IPS DF 6.9 (cell line): ENCODE measurements around the gene BCAS4.
"Not testable (repeated sequence)": the region's sequence is repeated elsewhere in the genome, so short reads cannot be mapped to it uniquely, and the experiment has no call there.

Experiments used
- DNase-seq: peaks from one replicate; pipeline ENCODE4 v3.0.0-alpha.2; 2013; ENCODE audit warnings: low read depth, low spot score
- H3K27ac ChIP-seq: one replicate; pipeline ENCODE4 v1.5.1; 2013; ENCODE audit warnings: low read length, control low read depth
- H3K27me3 ChIP-seq: 2 replicates; pipeline ENCODE4 v1.6.1; 2013; ENCODE audit warnings: mild to moderate bottlenecking, low read length; ENCODE audit not compliant: control insufficient read depth, insufficient read depth
- H3K36me3 ChIP-seq: 2 replicates; pipeline ENCODE4 v1.6.1; 2013; ENCODE audit warnings: low read length; ENCODE audit not compliant: control insufficient read depth, insufficient read depth
- H3K4me1 ChIP-seq: 2 replicates; pipeline ENCODE4 v1.6.1; 2013; ENCODE audit warnings: low read length; ENCODE audit not compliant: control insufficient read depth, insufficient read depth
- H3K4me3 ChIP-seq: 2 replicates; pipeline ENCODE4 v1.5.1; 2013; ENCODE audit warnings: mild to moderate bottlenecking, low read length
- H3K9me3 ChIP-seq: 2 replicates; pipeline ENCODE4 v1.6.1; 2013; ENCODE audit warnings: low read length, inconsistent platforms; ENCODE audit not compliant: control insufficient read depth, insufficient read depth
- WGBS: extraction: QIAGEN DNeasy Blood & Tissue Kit; methylation state at CpG from one replicate; pipeline ENCODE4 v1.1.7; 2013; ENCODE audit warnings: mixed read lengths, missing lambda C conversion rate; ENCODE audit not compliant: insufficient read length, insufficient coverage; 5-methylcytosine and 5-hydroxymethylcytosine counted together

BCAS4 gene

GRCh38 chr20:50759678-50760077 lies 35.2 kb upstream of the BCAS4 start:
- H3K9me3 ChIP-seq = no peaks in the 10 kb centered on the region
- H3K27me3 ChIP-seq = no peaks in the 10 kb centered on the region
- no peak overlapping the region for H3K4me3 ChIP-seq
- no peak overlapping the region for H3K27ac ChIP-seq
- H3K4me1 ChIP-seq = peaks cover 2% of the 10 kb centered on the region; the same call in 1 of the 2 replicates
- WGBS = no CpG with 5 or more reads among the region's 5 CpGs
- no peak for DNase-seq
- no peaks in the 10 kb centered on the region for H3K36me3 ChIP-seq

- no CpG with 5 or more reads among the region's 6 CpGs for WGBS
- H3K27me3 ChIP-seq = no peaks in the 10 kb centered on the region
- peaks cover 2% of the 10 kb centered on the region; the same call in 1 of the 2 replicates for H3K4me1 ChIP-seq
- H3K4me3 ChIP-seq = no peak overlapping the region
- DNase-seq = no peak
- H3K27ac ChIP-seq = no peak overlapping the region
- H3K36me3 ChIP-seq = no peaks in the 10 kb centered on the region
- no peaks in the 10 kb centered on the region for H3K9me3 ChIP-seq
These were observed 32.8 kb upstream of the BCAS4 start for GRCh38 chr20:50762045-50762422.

- Histone ChIP-seq H3K9me3 (no peaks in the 10 kb centered on the region), H3K27ac (no peak overlapping the region), H3K4me3 (no peak overlapping the region), H3K27me3 (no peaks in the 10 kb centered on the region), H3K36me3 (no peaks in the 10 kb centered on the region), H3K4me1 (peaks cover 2% of the 10 kb centered on the region; the same call in 1 of the 2 replicates)
- no CpG with 5 or more reads among the region's 12 CpGs for WGBS
- DNase-seq = no peak
These were observed 32.2 kb upstream of the BCAS4 start for GRCh38 chr20:50762435-50763220.

GRCh38 chr20:50763550-50764458 lies 31.1 kb upstream of the BCAS4 start:
- not testable (repeated sequence) for H3K4me1 ChIP-seq, H3K27ac ChIP-seq, H3K9me3 ChIP-seq, H3K27me3 ChIP-seq, H3K36me3 ChIP-seq, H3K4me3 ChIP-seq, DNase-seq
- WGBS = no CpG with 5 or more reads among the region's 20 CpGs

- no CpG with 5 or more reads among the region's 10 CpGs for WGBS
- not testable (repeated sequence) for H3K36me3 ChIP-seq, H3K27me3 ChIP-seq, H3K4me3 ChIP-seq, DNase-seq, H3K27ac ChIP-seq, H3K9me3 ChIP-seq, H3K4me1 ChIP-seq
These were observed 29.6 kb upstream of the BCAS4 start for GRCh38 chr20:50765251-50765650.

GRCh38 chr20:50765674-50766073 lies 29.2 kb upstream of the BCAS4 start:
- H3K36me3 ChIP-seq = no peaks in the 10 kb centered on the region
- H3K4me3 ChIP-seq = no peak overlapping the region
- H3K9me3 ChIP-seq = no peaks in the 10 kb centered on the region
- no CpG with 5 or more reads among the region's 3 CpGs for WGBS
- no peaks in the 10 kb centered on the region for H3K27me3 ChIP-seq
- H3K27ac ChIP-seq = no peak overlapping the region
- H3K4me1 ChIP-seq = peaks cover 5% of the 10 kb centered on the region; the same call in 1 of the 2 replicates
- DNase-seq = no peak

- not testable (repeated sequence) for H3K27ac ChIP-seq, H3K36me3 ChIP-seq, H3K4me1 ChIP-seq, H3K9me3 ChIP-seq, DNase-seq, H3K4me3 ChIP-seq, H3K27me3 ChIP-seq
- WGBS = no CpG with 5 or more reads among the region's 10 CpGs
These were observed 27.7 kb upstream of the BCAS4 start for GRCh38 chr20:50766955-50767809.

- H3K36me3 ChIP-seq, H3K27me3 ChIP-seq, H3K27ac ChIP-seq, H3K4me3 ChIP-seq, H3K9me3 ChIP-seq, H3K4me1 ChIP-seq, DNase-seq: not testable (repeated sequence)
- no CpG with 5 or more reads among the region's 7 CpGs for WGBS
These were observed 25.9 kb upstream of the BCAS4 start for GRCh38 chr20:50768991-50769390.

GRCh38 chr20:50769551-50770085 lies 25.2 kb upstream of the BCAS4 start:
- not testable (repeated sequence) for H3K4me1 ChIP-seq, H3K9me3 ChIP-seq, DNase-seq, H3K4me3 ChIP-seq, H3K27me3 ChIP-seq, H3K27ac ChIP-seq, H3K36me3 ChIP-seq
- WGBS = no CpG with 5 or more reads among the region's 12 CpGs
